Measurements from ENCODE around the gene ETV1. TPM values are rescaled to one million over a fixed set of nuclear protein-coding genes. Genes with fewer than 3 reads are reported as not detected.

ETV1 gene
- total and polyA plus RNA-seq, 2 of the 4 experiments (the other 2 are of a cell fraction): 8.6 to 21.1 TPM

- Histone ChIP-seq H3K9me1 (ENCODE audit: insufficient read depth, low read length) (peaks cover 4% of the 10 kb centered on the region), H2BK5ac (ENCODE audit: low read depth, low read length, poor library complexity, severe bottlenecking) (no peak overlapping the region), H3K56ac (ENCODE audit: extremely low read depth, insufficient read depth, low read length) (no peak overlapping the region), H2AFZ (replicated peaks; ENCODE audit: low read length, poor library complexity) (no peak overlapping the region), H3K4me2 (ENCODE audit: low read depth, low read length) (no peak overlapping the region), H2BK20ac (ENCODE audit: low read depth, low read length) (no peak overlapping the region), H3K18ac (ENCODE audit: low read depth, low read length) (no peak overlapping the region), H2AK9ac (replicated peaks; ENCODE audit: low read depth, low read length, poor library complexity) (no peak overlapping the region), H4K8ac (ENCODE audit: low read depth in 2 of 2, low read length in 2 of 2) (no peak overlapping the region), H2BK120ac (ENCODE audit: low read depth, low read length) (no peak overlapping the region), H3K9me3 (ENCODE audit: control insufficient read depth, insufficient read depth, low read length) (no peaks in the 10 kb centered on the region), H2AK5ac (ENCODE audit: low read depth, low read length) (no peak overlapping the region), H3K4me3 (ENCODE audit: insufficient read depth, low read depth, low read length) (no peak overlapping the region), H4K20me1 (ENCODE audit: insufficient read depth, low read length) (no peaks in the 10 kb centered on the region), H3K14ac (replicated peaks; ENCODE audit: low read depth, low read length) (no peak overlapping the region), H3K4me1 (ENCODE audit: control insufficient read depth, insufficient read depth, low read length) (peaks cover 7% of the 10 kb centered on the region), H3K79me1 (ENCODE audit: low read depth in 1 of 2, low read length in 2 of 2) (no peaks in the 10 kb centered on the region), H3K4ac (ENCODE audit: low read depth, low read length) (no peak overlapping the region), H4K91ac (ENCODE audit: insufficient read depth, low read depth, low read length) (no peak overlapping the region), H3K27me3 (ENCODE audit: control insufficient read depth, insufficient read depth, low read length) (no peaks in the 10 kb centered on the region), H2BK15ac (ENCODE audit: low read depth, low read length) (no peak overlapping the region), H3K36me3 (ENCODE audit: control insufficient read depth, insufficient read depth, low read length) (no peaks in the 10 kb centered on the region), H3K9ac (ENCODE audit: low read depth, low read length) (no peak overlapping the region), H4K5ac (ENCODE audit: low read depth, low read length) (no peak overlapping the region), H3K23ac (ENCODE audit: low read depth, low read length) (no peak overlapping the region), H3K27ac (ENCODE audit: insufficient read depth, low read length) (no peak overlapping the region)
- BruUV-seq (replicated peaks): no TSS peak
- ChIA-PET CTCF (no interaction called here), POLR2A (ENCODE audit: unreplicated experiment) (no interaction called here)
- intact Hi-C loops (cut with micrococcal nuclease) (no loop called here), dilution Hi-C loops (cut with HindIII; ENCODE audit: low sequenced_read_pairs, unreplicated experiment) (no loop called here), in situ Hi-C loops (cut with MboI; ENCODE audit: low sequenced_read_pairs) (no loop called here)
- WGBS, 2 experiments (ENCODE audit: extremely low coverage in 2 of 2, insufficient read length in 1 of 2): no CpG with 5 or more reads among the region's 3 CpGs
- TF ChIP-seq CHD1 (IDR thresholded peaks at IDR 0.05; ENCODE audit: low read depth, low read length): no peak
- TF ChIP-seq USF2 (IDR thresholded peaks at IDR 0.05; ENCODE audit: low read depth, low read length): no peak
- no peak for TF ChIP-seq FOS (IDR thresholded peaks at IDR 0.05; ENCODE audit: low read depth, low read length)
- TF ChIP-seq RCOR1 (IDR thresholded peaks at IDR 0.05; ENCODE audit: insufficient replicate concordance, low read length): no peak
- TF ChIP-seq RAD21 (IDR thresholded peaks at IDR 0.05; ENCODE audit: low read length): no peak
- no peak for TF ChIP-seq RFX5 (IDR thresholded peaks at IDR 0.05; ENCODE audit: low read depth, low read length)
- no peak for TF ChIP-seq MXI1 (IDR thresholded peaks at IDR 0.05; ENCODE audit: borderline replicate concordance, low read depth, low read length)
- no peak for TF ChIP-seq CTCF (conservative IDR thresholded peaks at IDR 0.05; ENCODE audit: low read depth, low read length)
- TF ChIP-seq POLR2A (IDR thresholded peaks at IDR 0.05; ENCODE audit: low read depth, low read length): no peak
- no peak for TF ChIP-seq MAZ (IDR thresholded peaks at IDR 0.05; ENCODE audit: borderline replicate concordance, low read depth, low read length)
- TF ChIP-seq SMC3 (IDR thresholded peaks at IDR 0.05; ENCODE audit: low read depth, low read length): no peak
- no peak for TF ChIP-seq NFE2L2 (IDR thresholded peaks at IDR 0.05; ENCODE audit: low read depth, low read length)
- no peak for TF ChIP-seq CEBPB (IDR thresholded peaks at IDR 0.05; ENCODE audit: low read depth, low read length)
- TF ChIP-seq BHLHE40 (IDR thresholded peaks at IDR 0.05; ENCODE audit: low read depth, low read length): no peak
- TF ChIP-seq MAFK (IDR thresholded peaks at IDR 0.05; ENCODE audit: low read depth, low read length): no peak
- TF ChIP-seq ELK1 (IDR thresholded peaks at IDR 0.05; ENCODE audit: borderline replicate concordance, low read depth, low read length): no peak
- no peak for DNase-seq
- no peak for ATAC-seq (ENCODE audit: low read depth)
These were observed 143.9 kb downstream of the ETV1 start for GRCh38 chr7:13845601-13846000.
